ENCODE measurements around the gene SH3GLB2.

The SH3GLB2 gene

GRCh38 chr9:129072171-129072570 lies 44.0 kb upstream of the SH3GLB2 start:
- Histone ChIP-seq H3F3A (ENCODE audit: control insufficient read depth, insufficient read depth) (0 out of 2 replicates have a peak, but pooled peaks cover 3% of the 10 kb centered on the region), H3K4me1 (ENCODE audit: control insufficient read depth, low read length) (no peaks in the 10 kb centered on the region; the same call in 1 of the 2 replicates), H3K79me2 (ENCODE audit: control insufficient read depth, low read length) (no peaks in the 10 kb centered on the region), H4K20me1 (ENCODE audit: control insufficient read depth, insufficient read depth, low read depth, low read length) (no peaks in the 10 kb centered on the region), H3K4me3 (ENCODE audit: low read length) (no peak overlapping the region), H3K27ac (ENCODE audit: low read depth, low read length) (no peak overlapping the region), H3K4me2 (ENCODE audit: low read length) (no peak overlapping the region), H3K9me3 (ENCODE audit: control insufficient read depth, insufficient read depth, low read length) (no peaks in the 10 kb centered on the region), H3K36me3 (ENCODE audit: control insufficient read depth, low read length) (peaks cover 3% of the 10 kb centered on the region; the same call in 1 of the 2 replicates), H3K27me3 (ENCODE audit: control insufficient read depth, low read length) (no peaks in the 10 kb centered on the region), H3K9me2 (replicated peaks; ENCODE audit: control insufficient read depth, low read length) (no peaks in the 10 kb centered on the region)
- TF ChIP-seq EZH2phosphoT487 (IDR thresholded peaks at IDR 0.05; ENCODE audit: borderline replicate concordance, low read length) = no peak
- TF ChIP-seq CTCF (IDR thresholded peaks at IDR 0.05; ENCODE audit: low read depth, low read length, poor library complexity, severe bottlenecking) = no peak

- Histone ChIP-seq H3F3A (ENCODE audit: control insufficient read depth, insufficient read depth) (0 out of 2 replicates have a peak, but pooled peaks cover 3% of the 10 kb centered on the region), H3K4me3 (ENCODE audit: low read length) (no peak overlapping the region), H3K36me3 (ENCODE audit: control insufficient read depth, low read length) (peaks cover 3% of the 10 kb centered on the region; the same call in 1 of the 2 replicates), H3K79me2 (ENCODE audit: control insufficient read depth, low read length) (no peaks in the 10 kb centered on the region), H3K4me2 (ENCODE audit: low read length) (no peak overlapping the region), H3K4me1 (ENCODE audit: control insufficient read depth, low read length) (no peaks in the 10 kb centered on the region; the same call in 1 of the 2 replicates), H3K27me3 (ENCODE audit: control insufficient read depth, low read length) (no peaks in the 10 kb centered on the region), H3K9me3 (ENCODE audit: control insufficient read depth, insufficient read depth, low read length) (no peaks in the 10 kb centered on the region), H3K9me2 (replicated peaks; ENCODE audit: control insufficient read depth, low read length) (no peaks in the 10 kb centered on the region), H3K27ac (ENCODE audit: low read depth, low read length) (no peak overlapping the region), H4K20me1 (ENCODE audit: control insufficient read depth, insufficient read depth, low read depth, low read length) (no peaks in the 10 kb centered on the region)
- TF ChIP-seq EZH2phosphoT487 (IDR thresholded peaks at IDR 0.05; ENCODE audit: borderline replicate concordance, low read length) (no peak), CTCF (IDR thresholded peaks at IDR 0.05; ENCODE audit: low read depth, low read length, poor library complexity, severe bottlenecking) (no peak)
Measured at GRCh38 chr9:129071526-129072126, 43.5 kb upstream of the SH3GLB2 start.

- Histone ChIP-seq H3F3A (ENCODE audit: control insufficient read depth, insufficient read depth) (0 out of 2 replicates have a peak, but pooled peaks cover 3% of the 10 kb centered on the region), H3K36me3 (ENCODE audit: control insufficient read depth, low read length) (peaks cover 5% of the 10 kb centered on the region; the same call in 1 of the 2 replicates), H3K9me2 (replicated peaks; ENCODE audit: control insufficient read depth, low read length) (no peaks in the 10 kb centered on the region), H3K4me1 (ENCODE audit: control insufficient read depth, low read length) (no peaks in the 10 kb centered on the region; the same call in 1 of the 2 replicates), H3K27ac (ENCODE audit: low read depth, low read length) (no peak overlapping the region), H3K4me2 (ENCODE audit: low read length) (no peak overlapping the region), H4K20me1 (ENCODE audit: control insufficient read depth, insufficient read depth, low read depth, low read length) (no peaks in the 10 kb centered on the region), H3K79me2 (ENCODE audit: control insufficient read depth, low read length) (no peaks in the 10 kb centered on the region), H3K9me3 (ENCODE audit: control insufficient read depth, insufficient read depth, low read length) (no peaks in the 10 kb centered on the region), H3K27me3 (ENCODE audit: control insufficient read depth, low read length) (no peaks in the 10 kb centered on the region), H3K4me3 (ENCODE audit: low read length) (no peak overlapping the region)
- TF ChIP-seq CTCF (IDR thresholded peaks at IDR 0.05; ENCODE audit: low read depth, low read length, poor library complexity, severe bottlenecking) (no peak), EZH2phosphoT487 (IDR thresholded peaks at IDR 0.05; ENCODE audit: borderline replicate concordance, low read length) (no peak)
Measured at GRCh38 chr9:129070696-129071525, 42.8 kb upstream of the SH3GLB2 start.

Measured in DOHH2 (cell line).